ENCODE measurements around the gene HOXB1.

- TF ChIP-seq NRF1 (IDR thresholded peaks at IDR 0.05; ENCODE audit: low read depth, low read length): no peak
- no peak for TF ChIP-seq CTCF (IDR thresholded peaks at IDR 0.05)
- no peak for TF ChIP-seq RFX5 (IDR thresholded peaks at IDR 0.05; ENCODE audit: low read length)
- no peak for TF ChIP-seq TAF1 (IDR thresholded peaks at IDR 0.05; ENCODE audit: borderline replicate concordance, low read depth, low read length)
- TF ChIP-seq GABPA (IDR thresholded peaks at IDR 0.05; ENCODE audit: low read depth): no peak
- TF ChIP-seq FOXM1 (IDR thresholded peaks at IDR 0.05; ENCODE audit: low read depth): no peak
- TF ChIP-seq USF2 (IDR thresholded peaks at IDR 0.05; ENCODE audit: borderline replicate concordance, low read depth, low read length): no peak
- no peak for TF ChIP-seq EP300 (IDR thresholded peaks at IDR 0.05; ENCODE audit: borderline replicate concordance in 1 of 2, low read depth in 1 of 2, low read length in 1 of 2)
- no peak for TF ChIP-seq FOXJ3 (CRISPR knock-in tag; IDR thresholded peaks at IDR 0.05)
Observed at GRCh38 chr17:48489781-48490180, 41.0 kb downstream of the HOXB1 start.

Data from SK-N-SH (cell line).